Measurements from ENCODE around the gene LRRC74A.

Gene LRRC74A

GRCh38 chr14:76826122-76826521, at the start of gene LRRC74A:
Gene LRRC74A, plus strand, starts transcription at chr14:76826408. Its CDS starts 290 bp downstream, at chr14:76826698.
- no peak for DNase-seq

- DNase-seq, result no peak
These were observed 49.6 kb upstream of the LRRC74A start for GRCh38 chr14:76776428-76777251.

GRCh38 chr14:76777721-76778120, 48.5 kb upstream of the LRRC74A start:
- DNase-seq, result no peak

- no peak for DNase-seq
These were observed 47.5 kb upstream of the LRRC74A start for GRCh38 chr14:76778546-76779215.

- no peak for DNase-seq
These were observed 46.8 kb upstream of the LRRC74A start for GRCh38 chr14:76779221-76780057.

GRCh38 chr14:76780058-76780345, 46.2 kb upstream of the LRRC74A start:
- DNase-seq, result no peak

GRCh38 chr14:76780360-76780759, 45.8 kb upstream of the LRRC74A start:
- DNase-seq, result no peak

- no peak for DNase-seq
These were observed 45.1 kb upstream of the LRRC74A start for GRCh38 chr14:76780875-76781647.

GRCh38 chr14:76781648-76782051, 44.6 kb upstream of the LRRC74A start:
- DNase-seq, result no peak

- no peak for DNase-seq
These were observed 43.9 kb upstream of the LRRC74A start for GRCh38 chr14:76782115-76782884.

GRCh38 chr14:76782885-76783566, 43.2 kb upstream of the LRRC74A start:
- DNase-seq, result no peak

GRCh38 chr14:76784266-76784874, 41.8 kb upstream of the LRRC74A start:
- DNase-seq, result no peak

- peak; percentile 86 for DNase-seq
These were observed 41.3 kb upstream of the LRRC74A start for GRCh38 chr14:76784881-76785280.

- no peak for DNase-seq
These were observed 39.6 kb upstream of the LRRC74A start for GRCh38 chr14:76786601-76787000.

- no peak for DNase-seq
These were observed 33.8 kb upstream of the LRRC74A start for GRCh38 chr14:76792422-76792821.

- DNase-seq, result no peak
These were observed 32.9 kb upstream of the LRRC74A start for GRCh38 chr14:76793324-76793723.

- DNase-seq, result no peak
These were observed 32.3 kb upstream of the LRRC74A start for GRCh38 chr14:76793956-76794355.

- DNase-seq, result no peak
These were observed 19.8 kb upstream of the LRRC74A start for GRCh38 chr14:76806446-76806845.

GRCh38 chr14:76808011-76808410, 18.2 kb upstream of the LRRC74A start:
- DNase-seq, result no peak

GRCh38 chr14:76808990-76809389, 17.2 kb upstream of the LRRC74A start:
- DNase-seq, result no peak

GRCh38 chr14:76810525-76810924, 15.7 kb upstream of the LRRC74A start:
- no peak for DNase-seq

All from NCI-H1436 (cell line).